Endometrial microvascular endothelial cells (primary cell): ENCODE data around the gene PCDHB4. TPM values are rescaled to one million over a fixed set of nuclear protein-coding genes. Genes with fewer than 3 reads are reported as not detected.
"Not testable (repeated sequence)": the region's sequence is repeated elsewhere in the genome, so short reads cannot be mapped to it uniquely, and the experiment has no call there.

Experiments
- in situ Hi-C: cut with HindIII; loops from 2 replicates; pipeline ENCODE4 v1.10.0; 2017; ENCODE audit warnings: low sequenced_read_pairs, low pct_unique_long_range_greater_than_20kb; ENCODE audit errors: inconsistent ontology term
- total RNA-seq: library from RNA; depleted of rRNA; stranded (reverse); fragments of >200 nt; gene quantifications from one replicate; pipeline ENCODE4 v1.2.3, GENCODE V29; 2015; ENCODE audit errors: inconsistent ontology term

Gene PCDHB4
- total RNA-seq = 0.09 TPM

DNA sequence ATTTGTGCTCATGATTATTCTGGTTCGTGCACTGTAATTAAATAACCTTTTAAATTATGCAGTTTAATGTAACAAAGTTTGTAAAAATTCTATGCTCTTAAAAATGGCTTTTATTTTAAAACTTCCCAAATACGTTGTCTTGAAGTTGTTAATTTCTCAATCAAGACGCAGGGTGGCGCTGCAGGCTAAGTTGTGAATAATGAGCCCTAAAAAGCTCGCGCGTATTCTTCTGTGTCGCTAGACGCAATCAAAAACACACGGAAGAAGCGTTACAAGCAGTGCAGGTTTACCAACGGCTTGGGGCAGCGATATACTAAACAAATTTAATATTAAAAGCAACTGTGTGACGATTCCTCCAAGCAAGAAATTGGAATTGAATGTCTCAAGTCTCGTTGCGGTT is at the start of gene PCDHB4:
Gene PCDHB4 (plus strand): TSS at position 256 of the 400 bp plus-strand sequence. CDS start 181 bp downstream, outside the sequence.
- in situ Hi-C loops = no loop called here

DNA sequence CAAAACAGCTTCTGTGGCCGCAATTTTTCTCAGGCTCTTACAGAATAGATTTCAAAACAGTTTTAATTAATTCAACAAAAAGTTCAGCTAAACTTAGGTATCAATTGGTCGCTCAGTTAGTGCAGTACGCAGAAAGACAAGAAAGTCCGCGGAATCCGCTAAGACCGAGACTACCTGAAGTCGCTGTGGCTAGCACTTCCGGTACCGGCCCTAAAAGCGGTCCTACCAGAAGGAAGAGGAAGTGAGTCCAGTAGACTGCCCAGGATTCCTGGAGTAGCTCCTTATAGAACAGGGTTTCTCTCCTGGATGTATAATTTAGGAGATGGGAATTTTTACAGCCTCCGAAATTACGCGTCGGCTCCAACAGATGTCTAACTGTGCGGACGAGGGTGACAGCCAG is 43.8 kb upstream of the PCDHB4 start:
- in situ Hi-C loops = no loop called here

GRCh38 chr5:141082228-141082627 is 39.4 kb upstream of the PCDHB4 start:
- in situ Hi-C loops = no loop called here

- in situ Hi-C loops = no loop called here
Observed at GRCh38 chr5:141084487-141084989, 37.1 kb upstream of the PCDHB4 start.

- in situ Hi-C loops = no loop called here
Observed at GRCh38 chr5:141094481-141095262, 26.9 kb upstream of the PCDHB4 start, which contains the start of gene PCDHB2. PCDHB2 (plus strand) TSS chr5:141094615; CDS start chr5:141094791, 176 bp downstream.

- in situ Hi-C loops = no loop called here
Observed at GRCh38 chr5:141095263-141095641, 26.4 kb upstream of the PCDHB4 start.

- in situ Hi-C loops = not testable (repeated sequence)
Observed at GRCh38 chr5:141096181-141096580, 25.4 kb upstream of the PCDHB4 start.

DNA sequence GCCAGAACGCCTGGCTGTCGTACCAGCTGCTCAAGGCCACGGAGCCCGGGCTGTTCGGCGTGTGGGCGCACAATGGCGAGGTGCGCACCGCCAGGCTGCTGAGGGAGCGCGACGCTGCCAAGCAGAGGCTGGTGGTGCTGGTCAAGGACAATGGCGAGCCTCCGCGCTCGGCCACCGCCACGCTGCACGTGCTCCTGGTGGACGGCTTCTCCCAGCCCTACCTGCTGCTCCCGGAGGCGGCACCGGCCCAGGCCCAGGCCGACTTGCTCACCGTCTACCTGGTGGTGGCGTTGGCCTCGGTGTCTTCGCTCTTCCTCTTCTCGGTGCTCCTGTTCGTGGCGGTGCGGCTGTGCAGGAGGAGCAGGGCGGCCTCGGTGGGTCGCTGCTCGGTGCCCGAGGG is 25.0 kb upstream of the PCDHB4 start:
- in situ Hi-C loops = not testable (repeated sequence)

GRCh38 chr5:141100243-141100805 is 21.3 kb upstream of the PCDHB4 start, which contains the start of gene PCDHB3:
PCDHB3 (plus strand) TSS chr5:141100473; CDS start chr5:141100650, 177 bp downstream.
- in situ Hi-C loops = no loop called here

DNA sequence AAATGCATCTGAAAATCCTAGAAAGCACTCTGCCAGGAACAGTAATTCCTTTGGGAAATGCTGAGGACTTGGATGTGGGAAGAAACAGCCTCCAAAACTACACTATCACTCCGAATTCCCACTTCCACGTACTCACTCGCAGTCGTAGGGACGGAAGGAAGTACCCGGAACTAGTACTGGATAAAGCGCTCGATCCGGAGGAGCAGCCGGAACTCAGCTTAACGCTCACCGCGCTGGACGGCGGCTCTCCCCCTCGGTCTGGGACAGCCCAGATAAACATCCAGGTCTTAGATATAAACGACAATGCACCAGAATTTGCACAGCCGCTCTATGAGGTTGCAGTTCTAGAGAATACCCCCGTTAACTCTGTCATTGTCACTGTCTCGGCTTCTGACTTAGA is 20.6 kb upstream of the PCDHB4 start:
- in situ Hi-C loops = no loop called here

- in situ Hi-C loops = not testable (repeated sequence)
Observed at GRCh38 chr5:141102070-141102469, 19.5 kb upstream of the PCDHB4 start.

DNA sequence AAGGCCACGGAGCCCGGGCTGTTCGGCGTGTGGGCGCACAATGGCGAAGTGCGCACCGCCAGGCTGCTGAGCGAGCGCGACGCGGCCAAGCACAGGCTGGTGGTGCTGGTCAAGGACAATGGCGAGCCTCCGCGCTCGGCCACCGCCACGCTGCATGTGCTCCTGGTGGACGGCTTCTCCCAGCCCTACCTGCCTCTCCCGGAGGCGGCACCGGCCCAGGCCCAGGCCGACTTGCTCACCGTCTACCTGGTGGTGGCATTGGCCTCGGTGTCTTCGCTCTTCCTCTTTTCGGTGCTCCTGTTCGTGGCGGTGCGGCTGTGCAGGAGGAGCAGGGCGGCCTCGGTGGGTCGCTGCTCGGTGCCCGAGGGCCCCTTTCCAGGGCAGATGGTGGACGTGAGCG is 19.1 kb upstream of the PCDHB4 start:
- in situ Hi-C loops = not testable (repeated sequence)

DNA sequence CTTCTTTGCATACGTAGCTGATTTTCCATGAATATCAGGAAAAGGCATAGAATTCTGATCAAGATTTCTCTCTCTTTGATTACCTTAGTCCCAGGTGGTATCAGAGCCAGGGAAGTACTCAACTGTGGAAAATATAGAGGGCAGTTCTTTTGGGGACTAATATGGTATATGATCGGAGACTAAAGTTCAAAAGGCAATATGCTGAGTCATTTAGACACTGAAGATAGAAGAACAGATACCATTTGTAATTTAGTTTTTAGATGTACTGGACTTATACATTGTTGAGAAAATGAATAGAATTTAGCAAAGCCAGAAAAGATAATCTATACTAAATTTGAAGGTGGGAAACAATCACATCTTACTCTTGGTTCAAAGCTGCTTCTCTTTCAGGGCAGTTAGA is 16.3 kb upstream of the PCDHB4 start:
- in situ Hi-C loops = no loop called here

- in situ Hi-C loops = no loop called here
Observed at GRCh38 chr5:141119250-141119649, 2.4 kb upstream of the PCDHB4 start.

GRCh38 chr5:141121985-141122384 is 367 bp downstream of the PCDHB4 start:
- in situ Hi-C loops = no loop called here

GRCh38 chr5:141123396-141124135 is 1.9 kb downstream of the PCDHB4 start:
- in situ Hi-C loops = not testable (repeated sequence)

GRCh38 chr5:141127305-141127704 is 5.7 kb downstream of the PCDHB4 start:
- in situ Hi-C loops = no loop called here

GRCh38 chr5:141135030-141135717 is 13.6 kb downstream of the PCDHB4 start, which contains the start of gene PCDHB5:
PCDHB5 (plus strand) TSS chr5:141135206; CDS start chr5:141135435, 229 bp downstream.
- in situ Hi-C loops = no loop called here
